PC-3 (cell line): ENCODE measurements around the gene FAM89B. TPM values are rescaled to one million over a fixed set of nuclear protein-coding genes. Genes with fewer than 3 reads are reported as not detected.

ENCODE experiments used
- ATAC-seq: fragments of 200-7000 bp; cut with Tn5 transposase; 2 replicates; pipeline ENCODE4 v1.9.1; 2020; ENCODE audit warnings: mild to moderate bottlenecking, moderate library complexity
- BruUV-seq: library from RNA; stranded (reverse); fragments of 400-500 nt; replicated peaks from 2 replicates; lab custom pipeline; 2021; lab: Mats Ljungman, UMichigan
- CTCF ChIA-PET: fragments of 300-600 bp; sonication (Branson Sonifier 250); formaldehyde crosslinking; loops from one replicate; lab custom pipeline; 2022; ENCODE audit warnings: antibody characterized with exemption; lab: Charles Lee
- POLR2A ChIA-PET: fragments of 300-600 bp; sonication (Branson Sonifier 250); formaldehyde crosslinking; loops from one replicate; lab custom pipeline; 2022; ENCODE audit warnings: antibody characterized with exemption; ENCODE audit not compliant: unreplicated experiment; lab: Charles Lee
- DNase-seq: peaks from one replicate; pipeline ENCODE4 v3.0.0-alpha.2; 2015
- H2AFZ ChIP-seq: fragments of 300-600 bp; sonication (generic); 2 replicates; pipeline ENCODE4 v1.6.0; 2016; ENCODE audit warnings: antibody characterized with exemption, low read length
- H3F3A ChIP-seq: fragments of 300-600 bp; sonication (generic); one replicate; pipeline ENCODE4 v1.6.0; 2017; ENCODE audit warnings: antibody characterized with exemption, low read length, control low read depth, mild to moderate bottlenecking; ENCODE audit not compliant: unreplicated experiment
- H3K27ac ChIP-seq: fragments of 300-600 bp; sonication (generic); 2 replicates; pipeline ENCODE4 v1.5.1; 2016; ENCODE audit warnings: mild to moderate bottlenecking, low read length
- H3K27me3 ChIP-seq: fragments of 300-600 bp; sonication (generic); 2 replicates; pipeline ENCODE4 v1.6.1; 2016; ENCODE audit warnings: low read length, mixed read lengths
- H3K36me3 ChIP-seq: fragments of 300-600 bp; sonication (generic); 2 replicates; pipeline ENCODE4 v1.6.1; 2016; ENCODE audit warnings: low read depth, mixed run types, low read length, mixed read lengths
- H3K4me1 ChIP-seq: fragments of 300-600 bp; sonication (generic); 2 replicates; pipeline ENCODE4 v1.5.1; 2016; ENCODE audit warnings: low read length; ENCODE audit not compliant: insufficient read depth
- H3K4me2 ChIP-seq: fragments of 300-600 bp; sonication (generic); 2 replicates; pipeline ENCODE4 v1.6.0; 2016; ENCODE audit warnings: low read length
- H3K4me3 ChIP-seq: fragments of 300-600 bp; sonication (generic); 2 replicates; pipeline ENCODE4 v1.5.1; 2016; ENCODE audit warnings: mild to moderate bottlenecking, low read length, mixed read lengths
- H3K79me2 ChIP-seq: fragments of 300-600 bp; sonication (generic); 2 replicates; pipeline ENCODE4 v1.6.1; 2017; ENCODE audit warnings: low read length, mixed read lengths
- H3K9ac ChIP-seq: fragments of 300-600 bp; sonication (generic); 2 replicates; pipeline ENCODE4 v1.6.0; 2016; ENCODE audit warnings: mild to moderate bottlenecking, low read length
- H3K9me2 ChIP-seq: fragments of 300-600 bp; sonication (generic); replicated peaks from 2 replicates; pipeline ENCODE4 v1.6.1; 2016; ENCODE audit warnings: mixed run types, low read length, mixed read lengths
- H3K9me3 ChIP-seq: fragments of 300-600 bp; sonication (generic); 2 replicates; pipeline ENCODE4 v1.6.1; 2016; ENCODE audit warnings: low read length, mixed read lengths
- H4K20me1 ChIP-seq: fragments of 300-600 bp; sonication (generic); 2 replicates; pipeline ENCODE4 v1.6.1; 2016; ENCODE audit warnings: low read length, mixed read lengths
- EZH2 ChIP-seq: fragments of 300-600 bp; sonication (generic); IDR thresholded peaks from one replicate; pipeline ENCODE4 v1.6.1; 2017; ENCODE audit warnings: antibody characterized with exemption, mild to moderate bottlenecking, low read length; ENCODE audit not compliant: unreplicated experiment
- EZH2phosphoT487 ChIP-seq: fragments of 300-600 bp; sonication (generic); IDR thresholded peaks from 2 replicates; pipeline ENCODE4 v1.6.1; 2018; ENCODE audit warnings: mild to moderate bottlenecking, antibody characterized with exemption, low read length, borderline replicate concordance
- intact Hi-C: fragments of 100-400 bp; cut with micrococcal nuclease; formaldehyde crosslinking; loops from 2 replicates; pipeline ENCODE4 v1.9.0; 2023
- total RNA-seq: library from RNA; depleted of rRNA; stranded (reverse); fragments of >200 nt; gene quantifications from 2 replicates; pipeline ENCODE4 v1.2.3, GENCODE V29; 2014
- TF ChIP-seq, protein P1 (sequence below): fragments of 300-600 bp; sonication (generic); conservative IDR thresholded peaks from 2 replicates; pipeline ENCODE4 v1.5.1; 2017; ENCODE audit warnings: antibody characterized with exemption, low read depth, mild to moderate bottlenecking, low read length

FAM89B gene
- total RNA-seq, 1 experiment from 2014 or later, result 76.3 TPM

DNA sequence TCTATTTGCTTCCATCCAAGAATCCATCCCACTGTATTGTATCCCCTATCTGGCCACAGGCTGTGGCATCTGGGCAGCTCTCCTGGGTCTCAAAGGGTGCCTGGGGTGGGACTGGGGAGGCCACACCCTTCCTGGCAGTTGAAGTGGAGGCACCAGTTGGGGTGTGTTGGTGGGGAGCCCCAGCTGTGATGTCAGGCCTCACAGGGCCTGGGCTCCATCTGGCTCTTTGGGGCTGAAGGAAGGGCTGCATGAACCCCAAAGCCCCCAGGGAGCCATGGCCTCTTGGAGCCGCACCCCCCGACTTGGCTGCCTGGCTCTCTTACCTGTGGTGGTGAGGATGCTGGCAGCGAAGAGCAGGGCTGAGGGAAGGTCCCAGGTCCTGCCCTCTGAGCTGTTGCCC, 22.8 kb downstream of the FAM89B start:
- no TSS peak for BruUV-seq
- no peak for ATAC-seq
- no peak overlapping the region for H3K4me2 ChIP-seq
- TF ChIP-seq EZH2 (no peak), EZH2phosphoT487 (no peak)
- TF ChIP-seq, protein P1, sequence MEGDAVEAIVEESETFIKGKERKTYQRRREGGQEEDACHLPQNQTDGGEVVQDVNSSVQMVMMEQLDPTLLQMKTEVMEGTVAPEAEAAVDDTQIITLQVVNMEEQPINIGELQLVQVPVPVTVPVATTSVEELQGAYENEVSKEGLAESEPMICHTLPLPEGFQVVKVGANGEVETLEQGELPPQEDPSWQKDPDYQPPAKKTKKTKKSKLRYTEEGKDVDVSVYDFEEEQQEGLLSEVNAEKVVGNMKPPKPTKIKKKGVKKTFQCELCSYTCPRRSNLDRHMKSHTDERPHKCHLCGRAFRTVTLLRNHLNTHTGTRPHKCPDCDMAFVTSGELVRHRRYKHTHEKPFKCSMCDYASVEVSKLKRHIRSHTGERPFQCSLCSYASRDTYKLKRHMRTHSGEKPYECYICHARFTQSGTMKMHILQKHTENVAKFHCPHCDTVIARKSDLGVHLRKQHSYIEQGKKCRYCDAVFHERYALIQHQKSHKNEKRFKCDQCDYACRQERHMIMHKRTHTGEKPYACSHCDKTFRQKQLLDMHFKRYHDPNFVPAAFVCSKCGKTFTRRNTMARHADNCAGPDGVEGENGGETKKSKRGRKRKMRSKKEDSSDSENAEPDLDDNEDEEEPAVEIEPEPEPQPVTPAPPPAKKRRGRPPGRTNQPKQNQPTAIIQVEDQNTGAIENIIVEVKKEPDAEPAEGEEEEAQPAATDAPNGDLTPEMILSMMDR, result no peak
- no peaks in the 10 kb centered on the region for H3F3A ChIP-seq
- ChIA-PET CTCF (interaction anchor here (1.1 kb wide), 2 partner anchors 18 to 55 kb away, joined by 4 to 5 read pairs; no protein-coding TSS in a partner anchor), POLR2A (interaction anchor here (0.5 kb wide), 1 partner anchor 68 kb away, joined by 3 read pairs; the partner anchor contains the start of gene RELA)
- no peak overlapping the region for H3K9ac ChIP-seq
- no peaks in the 10 kb centered on the region for H3K9me2 ChIP-seq
- H4K20me1 ChIP-seq, result no peaks in the 10 kb centered on the region
- intact Hi-C loops, result no loop called here
- H3K27ac ChIP-seq, result no peak overlapping the region
- no peak overlapping the region for H2AFZ ChIP-seq
- no peaks in the 10 kb centered on the region for H3K4me1 ChIP-seq
- no peak overlapping the region for H3K4me3 ChIP-seq
- no peak for DNase-seq
- no peaks in the 10 kb centered on the region for H3K9me3 ChIP-seq
- no peaks in the 10 kb centered on the region for H3K27me3 ChIP-seq
- peaks cover 12% of the 10 kb centered on the region; the same call in 1 of the 2 replicates for H3K36me3 ChIP-seq
- no peaks in the 10 kb centered on the region for H3K79me2 ChIP-seq

DNA sequence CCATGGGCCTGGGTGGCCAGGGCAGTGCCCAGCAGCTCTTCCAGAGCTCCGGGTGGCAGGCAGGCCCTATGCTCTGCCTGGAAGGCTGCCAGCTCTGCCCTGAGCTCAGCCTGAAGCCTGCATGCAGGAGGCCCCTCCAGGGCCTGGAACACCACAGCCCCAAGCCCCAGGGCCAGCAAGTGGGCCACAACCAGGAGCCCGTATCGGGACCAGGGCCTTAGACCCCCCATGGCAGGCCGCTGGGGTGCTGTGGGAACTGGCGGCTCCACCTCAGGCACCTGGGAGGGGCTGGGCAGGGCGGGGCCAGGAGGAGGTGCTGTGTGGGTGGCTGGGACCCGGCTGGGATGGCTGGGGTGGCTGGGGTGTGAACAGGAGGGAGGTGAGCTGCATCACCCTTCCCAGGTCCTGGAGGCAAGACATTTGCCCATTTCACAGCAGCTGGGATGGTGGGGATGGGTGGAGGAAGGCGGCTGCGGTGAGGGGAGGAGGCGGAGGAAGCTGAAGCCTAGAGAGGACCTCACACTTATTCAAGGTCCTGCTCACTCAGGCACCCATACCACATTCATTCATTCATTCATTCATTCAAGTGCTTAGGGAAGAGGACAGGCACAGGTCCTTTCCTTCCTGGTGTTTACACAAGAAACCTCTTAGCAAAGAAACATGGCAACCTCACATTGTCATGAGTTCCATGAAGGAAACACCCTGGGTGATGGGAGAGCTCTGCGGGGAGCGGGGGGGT, 23.4 kb downstream of the FAM89B start, which contains the start of gene KCNK7:
KCNK7 (minus strand) TSS at position 258 of the 739 bp plus-strand sequence; CDS start at position 230, 28 bp downstream.
- CTCF ChIA-PET, result interaction anchor here (1.1 kb wide), 2 partner anchors 18 to 55 kb away, joined by 4 to 5 read pairs; no protein-coding TSS in a partner anchor
- ATAC-seq (peak; percentile 11), DNase-seq (peak; percentile 22)
- POLR2A ChIA-PET, result interaction anchor here (0.5 to 0.6 kb wide), 3 partner anchors 20 to 67 kb away, joined by 3 to 5 read pairs (median 4); partner anchors contain the start of genes PCNX3 and RELA
- no peaks in the 10 kb centered on the region for H3K27me3 ChIP-seq
- no peaks in the 10 kb centered on the region for H4K20me1 ChIP-seq
- H2AFZ ChIP-seq, result no peak within 1 kb of the TSS
- no peaks in the 10 kb centered on the region for H3F3A ChIP-seq
- intact Hi-C loops, result no loop called here
- no peaks in the 10 kb centered on the region for H3K4me1 ChIP-seq
- H3K27ac ChIP-seq, result no peak within 1 kb of the TSS
- no peaks in the 10 kb centered on the region for H3K9me2 ChIP-seq
- H3K4me3 ChIP-seq, result no peak within 1 kb of the TSS
- no TSS peak for BruUV-seq
- TF ChIP-seq, protein P1, result no peak
- TF ChIP-seq EZH2phosphoT487 (no peak), EZH2 (no peak)
- no peaks in the 10 kb centered on the region for H3K9me3 ChIP-seq
- H3K9ac ChIP-seq, result no peak within 1 kb of the TSS
- peaks cover 12% of the 10 kb centered on the region; the same call in 1 of the 2 replicates for H3K36me3 ChIP-seq
- no peaks in the 10 kb centered on the region for H3K79me2 ChIP-seq
- H3K4me2 ChIP-seq, result no peak within 1 kb of the TSS

DNA sequence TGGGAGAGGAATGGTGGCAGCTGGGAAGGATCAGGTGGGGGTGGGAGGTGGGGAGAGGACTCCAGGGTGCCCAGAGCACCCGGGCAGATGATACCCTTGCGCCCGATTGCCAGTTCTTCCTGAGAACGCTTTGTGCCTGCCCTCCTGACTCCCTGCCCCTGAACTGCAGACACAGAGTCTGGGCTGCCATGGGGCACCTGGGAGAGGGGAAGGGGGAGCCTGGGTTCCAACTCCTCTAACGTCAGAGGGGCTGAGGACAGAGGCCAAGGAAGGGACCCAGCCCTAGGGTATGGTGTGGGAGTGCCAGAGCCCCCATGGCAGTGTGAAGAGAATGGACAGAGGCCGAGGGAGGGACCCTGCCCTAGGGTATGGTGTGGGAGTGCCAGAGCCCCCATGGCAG, 24.2 kb downstream of the FAM89B start:
- intact Hi-C loops, result no loop called here
- Histone ChIP-seq H3K27me3 (no peaks in the 10 kb centered on the region), H4K20me1 (no peaks in the 10 kb centered on the region), H3F3A (no peaks in the 10 kb centered on the region), H3K79me2 (no peaks in the 10 kb centered on the region), H3K9me3 (no peaks in the 10 kb centered on the region), H3K9me2 (no peaks in the 10 kb centered on the region), H3K4me1 (no peaks in the 10 kb centered on the region), H2AFZ (no peak overlapping the region), H3K27ac (no peak overlapping the region), H3K9ac (no peak overlapping the region), H3K4me3 (no peak overlapping the region), H3K36me3 (peaks cover 12% of the 10 kb centered on the region; the same call in 1 of the 2 replicates), H3K4me2 (no peak overlapping the region)
- ChIA-PET CTCF (no interaction called here), POLR2A (interaction anchor here (0.6 kb wide), 1 partner anchor 32 kb away, joined by 4 read pairs; no protein-coding TSS in a partner anchor)
- BruUV-seq, result no TSS peak
- ATAC-seq (no peak), DNase-seq (no peak)
- TF ChIP-seq, protein P1, result no peak
- TF ChIP-seq EZH2phosphoT487 (no peak), EZH2 (no peak)
